ENCODE data around the gene TRIM31. TPM values are rescaled to one million over a fixed set of nuclear protein-coding genes. Genes with fewer than 3 reads are reported as not detected.

The TRIM31 gene
- total RNA-seq, 3 donors from 2014 or later = 121 to 202 (median 182) TPM

DNA sequence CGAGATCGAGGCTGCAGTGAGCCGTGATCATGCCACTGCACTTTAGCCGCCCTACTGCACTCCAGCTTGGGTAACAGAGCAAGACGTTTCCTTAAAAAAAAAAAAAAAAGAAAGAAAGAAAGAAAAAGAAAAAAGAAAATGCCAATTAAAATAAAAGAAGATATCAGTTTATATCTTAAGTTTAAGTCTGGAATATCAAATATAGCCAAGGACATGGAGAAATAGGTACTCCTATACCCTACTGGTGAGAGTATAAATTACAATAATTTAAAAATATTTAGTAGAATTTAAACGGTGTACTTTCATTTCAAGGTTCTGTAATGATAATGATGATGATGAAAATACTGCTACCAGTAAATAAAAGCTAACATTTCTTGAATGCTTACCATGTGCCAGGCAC lies 3.8 kb upstream of the TRIM31 start:
- ATAC-seq = no peak
- peaks cover 20% of the 10 kb centered on the region for H3K4me1 ChIP-seq (ENCODE audit: low read depth)
- TF ChIP-seq, protein P1, sequence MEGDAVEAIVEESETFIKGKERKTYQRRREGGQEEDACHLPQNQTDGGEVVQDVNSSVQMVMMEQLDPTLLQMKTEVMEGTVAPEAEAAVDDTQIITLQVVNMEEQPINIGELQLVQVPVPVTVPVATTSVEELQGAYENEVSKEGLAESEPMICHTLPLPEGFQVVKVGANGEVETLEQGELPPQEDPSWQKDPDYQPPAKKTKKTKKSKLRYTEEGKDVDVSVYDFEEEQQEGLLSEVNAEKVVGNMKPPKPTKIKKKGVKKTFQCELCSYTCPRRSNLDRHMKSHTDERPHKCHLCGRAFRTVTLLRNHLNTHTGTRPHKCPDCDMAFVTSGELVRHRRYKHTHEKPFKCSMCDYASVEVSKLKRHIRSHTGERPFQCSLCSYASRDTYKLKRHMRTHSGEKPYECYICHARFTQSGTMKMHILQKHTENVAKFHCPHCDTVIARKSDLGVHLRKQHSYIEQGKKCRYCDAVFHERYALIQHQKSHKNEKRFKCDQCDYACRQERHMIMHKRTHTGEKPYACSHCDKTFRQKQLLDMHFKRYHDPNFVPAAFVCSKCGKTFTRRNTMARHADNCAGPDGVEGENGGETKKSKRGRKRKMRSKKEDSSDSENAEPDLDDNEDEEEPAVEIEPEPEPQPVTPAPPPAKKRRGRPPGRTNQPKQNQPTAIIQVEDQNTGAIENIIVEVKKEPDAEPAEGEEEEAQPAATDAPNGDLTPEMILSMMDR (IDR thresholded peaks at IDR 0.05) = no peak
- no peaks in the 10 kb centered on the region for H3K9me3 ChIP-seq
- H3K36me3 ChIP-seq (ENCODE audit: low read depth) = no peaks in the 10 kb centered on the region
- DNase-seq = no peak
- intact Hi-C loops (cut with DNase I, micrococcal nuclease) = no loop called here
- H3K4me3 ChIP-seq = no peak overlapping the region

DNA sequence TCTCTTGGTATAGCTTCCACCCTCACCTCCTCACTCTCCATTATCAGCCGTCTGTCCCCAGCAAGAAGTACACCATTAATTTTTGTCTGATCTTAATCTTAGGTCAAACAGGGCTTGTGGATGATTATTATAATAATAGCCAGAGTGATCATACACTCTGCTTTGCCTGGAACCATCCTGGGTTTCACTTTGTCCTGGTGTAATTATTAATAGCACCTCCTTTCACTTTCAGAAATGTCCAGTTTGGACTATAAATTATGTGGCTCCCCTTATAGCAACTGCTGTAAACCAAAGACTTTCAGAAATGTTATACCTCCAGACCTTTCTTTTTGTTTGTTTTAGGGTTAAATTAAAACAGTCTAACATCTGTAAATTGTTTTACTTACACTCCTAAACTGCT lies 951 bp upstream of the TRIM31 start:
- H3K9me3 ChIP-seq = no peaks in the 10 kb centered on the region
- H3K4me3 ChIP-seq = no peak overlapping the region
- H3K4me1 ChIP-seq (ENCODE audit: low read depth) = peaks cover 10% of the 10 kb centered on the region
- DNase-seq (no peak), ATAC-seq (no peak)
- H3K36me3 ChIP-seq (ENCODE audit: low read depth) = no peaks in the 10 kb centered on the region
- intact Hi-C loops (cut with DNase I, micrococcal nuclease) = no loop called here
- TF ChIP-seq, protein P1 (IDR thresholded peaks at IDR 0.05) = no peak

GRCh38 chr6:30112402-30112994 lies 392 bp downstream of the TRIM31 start:
- no peak for DNase-seq
- Histone ChIP-seq H3K4me1 (ENCODE audit: low read depth) (peaks cover 10% of the 10 kb centered on the region), H3K36me3 (ENCODE audit: low read depth) (no peaks in the 10 kb centered on the region), H3K4me3 (peak overlapping the region; percentile 0), H3K9me3 (no peaks in the 10 kb centered on the region)
- TF ChIP-seq, protein P1 (IDR thresholded peaks at IDR 0.05) = no peak
- peak; percentile 25 for ATAC-seq
- intact Hi-C loops (cut with DNase I, micrococcal nuclease) = no loop called here

DNA sequence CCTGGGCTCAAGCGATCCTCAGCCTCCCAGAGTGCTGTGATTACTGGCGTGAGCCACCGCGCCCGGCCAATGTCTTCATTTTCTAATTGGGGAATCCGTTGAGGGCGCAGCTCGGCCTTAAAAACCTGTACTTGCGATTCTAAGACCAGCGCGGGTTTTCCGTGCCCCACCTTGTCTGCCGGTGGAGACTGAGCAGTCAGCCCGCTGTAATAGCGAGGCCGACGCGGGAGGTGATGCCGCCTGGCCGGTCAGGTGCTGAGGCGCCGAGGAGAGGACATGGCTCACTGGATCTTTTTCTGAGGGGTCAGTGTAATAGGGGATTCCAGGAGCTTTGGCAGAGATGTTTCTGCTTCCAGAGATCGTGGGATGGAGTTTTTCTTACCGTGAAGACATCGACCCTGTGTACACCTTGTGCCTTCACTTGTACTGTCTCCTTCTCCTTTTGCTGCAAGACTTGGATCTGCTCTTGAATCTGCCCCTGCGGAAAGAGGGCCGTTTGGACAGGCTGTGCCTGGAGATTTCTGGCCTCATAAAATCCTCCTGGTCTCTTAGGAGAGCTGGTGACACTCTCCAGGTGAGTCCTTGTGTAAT lies 1.5 kb downstream of the TRIM31 start:
- H3K4me3 ChIP-seq = no peak overlapping the region
- intact Hi-C loops (cut with DNase I, micrococcal nuclease) = no loop called here
- DNase-seq (peak in 1 of 3 donors; percentile 42), ATAC-seq (peak; percentile 4)
- no peaks in the 10 kb centered on the region for H3K9me3 ChIP-seq
- TF ChIP-seq, protein P1 (IDR thresholded peaks at IDR 0.05) = no peak
- no peaks in the 10 kb centered on the region for H3K36me3 ChIP-seq (ENCODE audit: low read depth)
- peaks cover 10% of the 10 kb centered on the region for H3K4me1 ChIP-seq (ENCODE audit: low read depth)

- DNase-seq (no peak), ATAC-seq (no peak)
- TF ChIP-seq, protein P1 (IDR thresholded peaks at IDR 0.05) = no peak
- Histone ChIP-seq H3K4me1 (ENCODE audit: low read depth) (peaks cover 22% of the 10 kb centered on the region), H3K36me3 (ENCODE audit: low read depth) (no peaks in the 10 kb centered on the region), H3K4me3 (no peak overlapping the region), H3K9me3 (no peaks in the 10 kb centered on the region)
- intact Hi-C loops (cut with DNase I, micrococcal nuclease) = loop anchor here in 1 of 2 donors (10.0 kb wide), 1 partner anchor 70 kb away; no protein-coding TSS in a partner anchor
Measured at GRCh38 chr6:30104661-30105060, 8.2 kb downstream of the TRIM31 start.
